Urinary bladder (tissue), 4 donors: ENCODE data around the gene THEMIS. TPM values are rescaled to one million over a fixed set of nuclear protein-coding genes. Genes with fewer than 3 reads are reported as not detected.
"Not testable (repeated sequence)": the region's sequence is repeated elsewhere in the genome, so short reads cannot be mapped to it uniquely, and the experiment has no call there.

Experiments
- DNase-seq: peaks from one replicate; pipeline ENCODE4 v3.0.0-alpha.2; 2015; ENCODE audit errors: extremely low spot score
- H3K27ac ChIP-seq: one replicate; pipeline ENCODE4 v1.5.1; 2013; ENCODE audit warnings: low read depth, mild to moderate bottlenecking, moderate library complexity
- H3K36me3 ChIP-seq: one replicate; pipeline ENCODE4 v1.6.1; 2013; ENCODE audit warnings: mild to moderate bottlenecking, moderate library complexity; ENCODE audit not compliant: insufficient read depth
- H3K4me1 ChIP-seq: one replicate; pipeline ENCODE4 v1.6.1; 2013; ENCODE audit warnings: mild to moderate bottlenecking, moderate library complexity; ENCODE audit not compliant: insufficient read depth
- H3K4me3 ChIP-seq: one replicate; pipeline ENCODE4 v1.5.1; 2013; ENCODE audit warnings: low read depth, low read length
- WGBS: extraction: QIAGEN DNeasy Blood & Tissue Kit; methylation state at CpG from one replicate; pipeline ENCODE4 v1.1.7; 2013; 5-methylcytosine and 5-hydroxymethylcytosine counted together
- polyA plus RNA-seq: library from polyadenylated mRNA; stranded (reverse); fragments of 200-250 nt; gene quantifications from one replicate; pipeline ENCODE4 v1.2.3, GENCODE V29; 2013
- total RNA-seq: library from RNA; depleted of rRNA; stranded (reverse); fragments of >200 nt; gene quantifications from one replicate; pipeline ENCODE4 v1.2.3, GENCODE V29; 2014
- donor health status: healthy with polysubstance abuse.
- donor health status: healthy.

Gene THEMIS
- total RNA-seq (0.26 TPM), polyA plus RNA-seq (0.15 TPM)

DNA sequence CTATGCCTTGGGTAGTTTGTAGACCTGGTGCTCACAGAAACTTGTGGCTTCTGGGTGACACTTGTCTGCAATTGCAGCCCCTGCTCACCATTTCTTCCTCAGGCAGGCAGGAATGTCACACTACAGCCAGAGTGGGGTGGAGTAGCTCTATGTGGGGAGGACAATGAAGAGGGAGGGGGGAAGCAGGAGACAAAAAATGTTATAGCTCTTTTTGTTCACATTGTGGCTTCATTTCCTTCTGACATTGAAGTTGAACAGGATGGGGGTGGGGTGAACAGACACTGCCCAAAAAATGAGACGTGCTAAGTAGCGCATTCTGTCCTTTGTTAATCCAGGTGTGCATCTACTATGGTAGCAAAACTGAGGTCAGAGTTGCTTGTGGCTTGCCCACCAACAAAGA lies at the start of gene THEMIS:
Gene THEMIS, minus strand, starts transcription at position 124 of the 400 bp plus-strand sequence. CDS start 126 bp downstream, outside the sequence.
- Histone ChIP-seq H3K27ac (no peak within 1 kb of the TSS), H3K4me3 (peak within 1 kb of the TSS; percentile 23), H3K4me1 (no peaks in the 10 kb centered on the region), H3K36me3 (no peaks in the 10 kb centered on the region)
- WGBS = 86% methylated on average over 2 of the region's 2 CpGs
- DNase-seq = no peak

- no peaks in the 10 kb centered on the region for H3K36me3 ChIP-seq
- H3K4me3 ChIP-seq = no peak overlapping the region
- DNase-seq = no peak
- 96% methylated on average over 3 of the region's 3 CpGs for WGBS
- no peaks in the 10 kb centered on the region for H3K4me1 ChIP-seq
- H3K27ac ChIP-seq = no peak overlapping the region
These were observed 48.4 kb upstream of the THEMIS start for GRCh38 chr6:127949251-127949650.

- no peaks in the 10 kb centered on the region for H3K36me3 ChIP-seq
- H3K4me3 ChIP-seq = no peak overlapping the region
- H3K27ac ChIP-seq = no peak overlapping the region
- whole genome bisulfite sequencing = 91% methylated on average over 2 of the region's 2 CpGs
- DNase-seq = no peak
- no peaks in the 10 kb centered on the region for H3K4me1 ChIP-seq
These were observed 45.5 kb upstream of the THEMIS start for GRCh38 chr6:127946388-127946787.

DNA sequence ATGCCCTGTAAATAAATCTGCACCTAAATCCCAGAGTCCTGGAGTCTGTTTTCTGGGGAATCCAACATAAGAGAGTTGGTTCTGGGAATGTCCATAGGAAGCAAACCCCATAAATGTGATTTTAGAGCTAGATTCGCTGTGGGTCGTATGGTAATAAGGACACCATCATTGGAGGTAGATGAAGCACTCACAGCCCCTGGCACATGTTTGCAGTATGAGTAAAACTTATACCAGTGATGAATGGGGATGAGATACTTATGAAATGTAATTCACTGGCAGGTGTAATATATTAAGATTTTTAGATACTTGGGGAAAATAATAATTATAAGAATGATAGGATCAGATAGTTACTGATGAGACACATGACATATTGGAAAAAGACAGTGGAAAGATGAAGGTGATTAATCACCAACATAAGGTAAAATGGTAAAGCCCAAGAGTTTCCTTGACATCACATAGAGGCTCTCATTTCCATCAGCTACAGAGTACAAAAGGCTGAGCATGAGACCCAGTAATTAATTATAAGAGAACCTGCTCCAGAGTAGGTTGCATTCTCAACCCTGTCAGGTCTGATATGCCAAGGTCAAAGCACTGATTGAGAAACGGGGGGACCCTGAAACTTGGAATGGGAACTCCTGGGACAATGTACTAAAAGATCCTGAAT lies 44.7 kb upstream of the THEMIS start:
- H3K4me1 ChIP-seq = no peaks in the 10 kb centered on the region
- no peak overlapping the region for H3K4me3 ChIP-seq
- DNase-seq = no peak
- H3K36me3 ChIP-seq = no peaks in the 10 kb centered on the region
- 92% methylated on average over 3 of the region's 3 CpGs for WGBS
- no peak overlapping the region for H3K27ac ChIP-seq

GRCh38 chr6:127941228-127941627 lies 40.4 kb upstream of the THEMIS start:
- no peak overlapping the region for H3K4me3 ChIP-seq
- no peak for DNase-seq
- no peaks in the 10 kb centered on the region for H3K4me1 ChIP-seq
- no peaks in the 10 kb centered on the region for H3K36me3 ChIP-seq
- 86% methylated on average over 5 of the region's 5 CpGs for WGBS
- no peak overlapping the region for H3K27ac ChIP-seq

DNA sequence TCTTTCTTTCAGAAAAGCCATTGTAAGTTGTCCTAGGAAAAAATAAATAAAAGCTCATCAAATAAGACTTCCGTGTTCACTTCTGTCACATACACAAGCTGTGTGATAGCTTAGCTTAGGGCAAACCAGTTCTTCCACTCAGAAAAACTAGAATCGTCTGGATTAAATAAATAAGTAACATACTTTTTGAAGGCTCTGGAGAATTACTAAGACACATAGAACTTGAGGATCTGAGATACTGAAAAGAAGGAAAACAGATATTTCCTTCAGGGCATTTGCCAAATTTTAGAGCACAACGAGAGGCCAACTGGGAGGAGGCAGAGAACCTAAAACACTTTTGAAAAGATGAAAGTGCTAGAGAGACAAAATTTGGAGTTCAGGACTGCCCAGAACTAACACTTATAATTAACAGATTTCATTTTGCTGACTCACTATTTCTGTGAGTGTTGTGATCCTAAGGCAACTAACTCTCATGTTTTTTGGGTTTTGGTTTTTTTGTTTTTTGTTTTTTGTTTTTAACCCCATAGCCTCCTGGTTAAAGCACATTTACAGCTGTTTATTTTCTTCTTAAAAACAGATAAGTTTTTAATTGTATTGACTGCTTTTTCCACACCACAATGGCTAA lies 38.7 kb upstream of the THEMIS start:
- WGBS = 48% methylated on average over 3 of the region's 3 CpGs

DNA sequence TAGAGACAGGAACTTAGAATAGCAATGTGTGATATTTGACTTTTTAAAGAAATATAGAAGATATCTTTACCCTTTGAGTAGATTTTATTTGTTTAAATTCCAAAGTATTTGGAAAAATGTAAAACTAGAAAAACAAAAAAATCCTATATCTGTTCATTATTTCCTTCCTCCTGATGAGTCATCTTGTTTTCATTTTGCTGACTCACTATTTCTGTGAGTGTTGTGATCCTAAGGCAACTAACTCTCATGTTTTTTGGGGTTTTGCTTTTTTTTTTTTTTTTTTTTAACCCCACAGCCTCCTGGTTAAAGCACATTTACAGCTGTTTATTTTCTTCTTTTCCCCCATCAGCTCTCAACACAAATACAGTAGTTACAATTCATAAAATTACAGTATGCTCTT lies 37.8 kb upstream of the THEMIS start:
- Histone ChIP-seq H3K36me3 (no peaks in the 10 kb centered on the region), H3K27ac (no peak overlapping the region), H3K4me1 (no peaks in the 10 kb centered on the region), H3K4me3 (no peak overlapping the region)
- no peak for DNase-seq

More for the DNA sequence above, 38.7 kb upstream of the THEMIS start:
- Histone ChIP-seq H3K4me1 (no peaks in the 10 kb centered on the region), H3K36me3 (no peaks in the 10 kb centered on the region), H3K27ac (peak overlapping the region; percentile 38), H3K4me3 (no peak overlapping the region)
- peak; percentile 18 for DNase-seq

DNA sequence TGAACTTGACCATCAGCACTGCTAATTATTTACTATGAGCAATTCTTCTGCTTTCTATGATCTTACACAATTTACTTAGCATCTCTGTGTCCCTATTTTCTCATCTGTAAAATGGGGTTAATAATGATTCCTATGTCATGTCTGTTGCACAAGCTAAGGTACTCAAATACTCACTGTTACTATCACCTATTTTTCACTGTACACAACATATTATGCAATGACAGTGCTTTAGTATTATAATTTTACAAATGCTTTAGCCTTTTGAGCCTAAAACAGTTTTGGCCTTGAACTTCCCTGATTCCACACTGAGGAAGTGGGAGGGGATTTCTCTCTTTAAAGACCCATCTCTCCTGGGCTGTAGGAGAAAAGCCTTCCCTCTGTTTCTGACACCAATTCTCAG lies 36.9 kb upstream of the THEMIS start:
- Histone ChIP-seq H3K36me3 (no peaks in the 10 kb centered on the region), H3K4me1 (no peaks in the 10 kb centered on the region), H3K4me3 (no peak overlapping the region), H3K27ac (no peak overlapping the region)
- no peak for DNase-seq

DNA sequence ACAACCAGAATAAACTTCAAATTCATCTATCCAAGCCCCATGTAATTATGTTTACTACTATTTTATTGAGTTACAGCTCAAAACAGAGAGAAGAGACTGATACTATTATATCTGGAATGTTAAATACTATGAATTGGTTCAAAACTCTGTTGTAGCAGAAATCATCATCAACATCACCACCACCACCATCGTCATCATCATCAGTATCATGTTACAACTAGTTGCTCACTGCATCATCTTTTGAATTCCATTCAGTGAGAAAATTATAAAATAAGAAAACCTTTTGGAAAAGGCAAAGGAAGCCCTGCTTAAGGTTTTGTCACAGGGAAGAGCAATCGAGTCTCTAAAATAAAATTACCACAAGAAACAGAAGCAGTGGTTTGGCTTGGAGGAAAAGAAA lies 36.2 kb upstream of the THEMIS start:
- H3K4me1 ChIP-seq = no peaks in the 10 kb centered on the region
- no peak overlapping the region for H3K4me3 ChIP-seq
- no peak for DNase-seq
- 78% methylated on average over 2 of the region's 2 CpGs for WGBS
- H3K27ac ChIP-seq = no peak overlapping the region
- H3K36me3 ChIP-seq = no peaks in the 10 kb centered on the region

DNA sequence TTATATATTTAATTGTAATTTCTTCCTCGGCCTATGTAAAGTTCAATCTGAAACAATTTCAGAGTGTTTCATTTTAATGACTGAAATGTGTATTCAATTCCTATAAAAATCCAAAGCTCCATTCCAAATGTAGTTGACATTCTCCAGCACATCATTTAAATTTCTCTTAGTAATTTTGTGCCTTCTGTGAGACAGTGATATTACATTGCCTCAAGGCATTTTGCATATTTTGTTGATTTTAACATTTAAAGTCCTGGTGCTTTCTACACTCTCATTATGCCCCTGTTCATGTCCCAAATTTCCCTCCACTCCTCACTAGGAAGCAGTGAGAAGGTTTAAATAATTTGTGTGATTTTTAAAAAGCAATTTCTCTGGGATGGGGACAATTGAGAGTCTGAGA lies 34.1 kb upstream of the THEMIS start:
- 83% methylated on average over 1 of the region's 1 CpG for WGBS
- Histone ChIP-seq H3K4me3 (no peak overlapping the region), H3K36me3 (no peaks in the 10 kb centered on the region), H3K27ac (no peak overlapping the region), H3K4me1 (no peaks in the 10 kb centered on the region)
- DNase-seq = no peak

DNA sequence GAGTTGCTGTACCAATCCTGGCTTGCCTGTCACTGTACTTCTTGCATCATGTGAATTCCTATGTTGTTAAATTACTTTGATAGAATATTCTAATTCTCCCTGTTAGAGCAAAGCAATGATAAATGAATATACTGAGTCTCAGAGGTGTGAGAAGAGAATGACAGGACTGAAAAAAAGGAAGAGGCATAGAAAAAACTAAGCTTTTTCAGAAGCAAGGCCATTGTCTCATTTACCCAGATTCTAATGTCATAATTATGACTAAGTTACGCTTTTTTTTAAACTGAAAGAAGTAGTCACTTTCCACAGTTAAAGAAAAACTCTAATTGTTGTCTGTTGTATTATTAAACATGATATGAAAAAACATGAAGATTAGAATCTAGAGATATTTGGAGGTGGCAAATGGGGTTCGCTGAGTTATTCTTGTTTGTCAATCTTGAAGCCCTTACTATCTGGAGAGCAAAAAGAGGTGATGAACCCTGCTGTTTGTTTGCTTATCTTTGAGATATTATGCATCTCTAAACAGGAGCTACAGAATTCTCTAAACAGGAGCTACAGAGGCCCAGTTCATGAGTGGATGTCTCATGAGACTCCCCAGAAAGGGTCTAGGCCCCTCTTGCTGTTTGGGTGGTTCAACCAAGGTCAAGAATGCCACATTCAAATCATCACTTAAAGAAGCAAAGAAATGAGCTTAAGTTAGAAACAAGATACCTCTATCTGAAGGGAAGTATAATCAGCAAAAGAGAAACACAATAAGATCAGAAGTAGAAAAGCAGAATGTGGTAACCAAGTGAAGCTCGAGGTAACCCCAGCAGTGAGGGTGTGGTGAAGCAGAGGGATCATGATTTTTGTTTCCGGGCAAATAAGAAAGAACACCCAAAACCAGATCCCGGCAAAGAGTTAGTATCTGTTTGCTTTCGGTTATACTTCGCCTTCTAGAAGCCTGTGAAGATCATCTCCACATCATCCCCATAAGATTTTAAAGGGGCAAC lies 33.3 kb upstream of the THEMIS start:
- no peaks in the 10 kb centered on the region for H3K4me1 ChIP-seq
- no peak for DNase-seq
- no peaks in the 10 kb centered on the region for H3K36me3 ChIP-seq
- WGBS = 91% methylated on average over 7 of the region's 7 CpGs
- H3K27ac ChIP-seq = no peak overlapping the region
- no peak overlapping the region for H3K4me3 ChIP-seq

DNA sequence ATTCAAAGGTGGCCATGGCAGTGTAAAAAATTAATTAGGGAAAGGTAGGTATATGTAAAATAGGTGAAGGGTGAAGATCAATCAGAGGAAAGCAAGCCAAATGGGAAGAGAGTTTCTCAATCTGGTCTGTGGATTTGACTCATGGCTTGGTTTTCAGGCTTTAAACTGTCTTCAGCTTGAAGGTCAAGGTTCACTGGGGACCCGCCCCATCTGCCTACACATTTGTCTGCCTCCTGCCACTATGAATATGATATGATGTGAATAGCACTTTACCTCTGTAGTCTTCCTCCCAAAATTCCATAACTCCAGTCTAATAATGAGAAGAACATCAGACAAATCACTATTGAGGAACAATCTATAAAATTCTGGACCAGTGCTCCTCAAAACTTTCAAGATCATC lies 32.3 kb upstream of the THEMIS start:
- H3K4me1 ChIP-seq = no peaks in the 10 kb centered on the region
- no peak overlapping the region for H3K27ac ChIP-seq
- no peaks in the 10 kb centered on the region for H3K36me3 ChIP-seq
- WGBS = 96% methylated on average over 1 of the region's 1 CpG
- H3K4me3 ChIP-seq = no peak overlapping the region
- no peak for DNase-seq

DNA sequence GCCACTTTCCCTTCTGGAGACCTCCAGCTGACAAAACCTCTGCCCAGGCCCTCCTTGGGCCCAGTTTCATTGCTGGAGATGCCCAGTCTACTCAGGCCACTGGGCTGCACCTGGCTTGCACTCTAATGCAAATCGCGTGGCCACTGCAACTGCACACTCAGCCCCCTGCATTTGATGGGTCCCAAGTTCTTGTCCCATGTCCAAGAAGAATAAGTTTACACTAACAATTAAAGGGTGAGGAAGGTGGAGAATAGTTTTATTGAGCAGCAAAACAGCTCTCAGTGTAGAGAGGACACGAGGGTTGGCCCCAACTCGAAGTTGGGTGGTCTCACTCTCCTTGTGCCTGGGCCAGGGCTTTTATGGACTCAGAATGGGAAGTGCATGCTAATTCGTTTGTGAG lies 31.9 kb upstream of the THEMIS start:
- Histone ChIP-seq H3K36me3 (no peaks in the 10 kb centered on the region), H3K4me1 (no peaks in the 10 kb centered on the region), H3K27ac (no peak overlapping the region), H3K4me3 (no peak overlapping the region)
- 89% methylated on average over 5 of the region's 5 CpGs for WGBS
- no peak for DNase-seq

GRCh38 chr6:127926441-127926840 lies 25.6 kb upstream of the THEMIS start:
- 90% methylated on average over 10 of the region's 10 CpGs for WGBS
- not testable (repeated sequence) for H3K4me3 ChIP-seq, DNase-seq

More at GRCh38 chr6:127926441-127926840, 25.6 kb upstream of the THEMIS start:
- not testable (repeated sequence) for H3K36me3 ChIP-seq, H3K4me1 ChIP-seq, H3K27ac ChIP-seq
